ENCODE measurements around the gene FLNB. TPM values are rescaled to one million over a fixed set of nuclear protein-coding genes. Genes with fewer than 3 reads are reported as not detected.

The FLNB gene
- total RNA-seq, 1 donor from 2014 or later = 42.2 TPM

- intact Hi-C loops (cut with micrococcal nuclease) = loop anchor here (1.0 kb wide), 1 partner anchor 10 kb away; no protein-coding TSS in a partner anchor
Measured at GRCh38 chr3:58009026-58009748, 965 bp downstream of the FLNB start.

GRCh38 chr3:58009749-58010535 lies 1.7 kb downstream of the FLNB start:
- intact Hi-C loops (cut with micrococcal nuclease) = loop anchor here (1.0 kb wide), 1 partner anchor 9 kb away; no protein-coding TSS in a partner anchor

DNA sequence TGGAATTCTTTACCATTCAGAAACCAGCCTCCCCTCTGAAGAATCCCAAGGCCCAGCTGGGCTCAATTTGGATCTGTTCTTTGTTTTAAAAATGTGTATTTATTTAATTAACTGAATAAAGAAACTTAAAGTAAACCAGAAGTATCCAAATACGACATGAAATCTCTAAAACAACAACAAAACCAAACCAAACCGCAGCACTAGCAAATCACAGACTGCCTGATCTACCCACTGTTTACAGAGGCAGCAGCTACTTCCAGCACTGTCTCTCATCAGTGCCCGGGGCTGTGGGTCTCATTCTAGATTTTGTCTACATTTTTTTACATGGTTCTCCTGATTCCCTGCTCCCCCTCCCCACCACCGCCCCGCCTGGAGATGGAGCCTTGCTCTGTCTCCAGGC lies 2.3 kb downstream of the FLNB start:
- intact Hi-C loops (cut with micrococcal nuclease) = no loop called here

DNA sequence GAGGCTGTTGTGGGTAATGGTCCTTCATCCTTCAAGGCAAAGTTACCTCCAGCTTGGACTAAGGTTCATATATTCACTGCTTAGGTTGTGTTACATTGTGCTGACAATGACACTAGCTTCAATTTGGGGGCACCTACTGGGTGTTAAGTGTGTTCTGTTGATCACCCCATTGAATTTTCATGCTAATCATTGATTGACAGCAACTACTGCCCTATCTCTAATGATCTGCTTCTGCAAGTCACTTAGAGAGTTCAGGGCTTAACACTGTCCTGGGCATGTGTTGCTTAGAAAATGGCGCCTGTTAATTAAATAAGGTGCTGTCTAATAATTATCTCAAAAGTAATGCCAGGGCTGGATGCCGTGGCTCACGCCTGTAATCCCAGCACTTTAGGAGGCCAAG lies 3.4 kb downstream of the FLNB start:
- intact Hi-C loops (cut with micrococcal nuclease) = no loop called here

DNA sequence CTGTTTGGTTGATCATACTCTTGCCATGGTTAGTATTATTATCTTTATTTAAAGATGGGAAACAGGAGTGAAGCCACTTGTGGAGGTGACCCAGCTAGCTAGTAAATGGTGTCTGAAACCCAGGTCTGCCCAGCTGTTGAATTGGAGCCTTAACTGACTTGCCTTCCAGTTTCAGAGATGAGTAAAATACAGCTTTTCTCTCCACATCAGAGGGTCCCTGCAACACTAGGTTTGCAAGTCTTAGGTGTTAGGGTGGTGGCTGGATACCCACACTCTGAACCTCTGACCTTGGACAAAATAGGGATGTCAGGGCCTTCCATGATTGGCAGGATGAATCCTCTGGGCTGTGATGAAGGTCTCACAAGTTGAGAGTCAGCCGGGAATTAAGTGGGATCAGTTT lies 4.1 kb downstream of the FLNB start:
- intact Hi-C loops (cut with micrococcal nuclease) = no loop called here

GRCh38 chr3:58013099-58013498 lies 4.9 kb downstream of the FLNB start:
- intact Hi-C loops (cut with micrococcal nuclease) = loop anchor here (1.0 kb wide), 1 partner anchor 69 kb away; no protein-coding TSS in a partner anchor

DNA sequence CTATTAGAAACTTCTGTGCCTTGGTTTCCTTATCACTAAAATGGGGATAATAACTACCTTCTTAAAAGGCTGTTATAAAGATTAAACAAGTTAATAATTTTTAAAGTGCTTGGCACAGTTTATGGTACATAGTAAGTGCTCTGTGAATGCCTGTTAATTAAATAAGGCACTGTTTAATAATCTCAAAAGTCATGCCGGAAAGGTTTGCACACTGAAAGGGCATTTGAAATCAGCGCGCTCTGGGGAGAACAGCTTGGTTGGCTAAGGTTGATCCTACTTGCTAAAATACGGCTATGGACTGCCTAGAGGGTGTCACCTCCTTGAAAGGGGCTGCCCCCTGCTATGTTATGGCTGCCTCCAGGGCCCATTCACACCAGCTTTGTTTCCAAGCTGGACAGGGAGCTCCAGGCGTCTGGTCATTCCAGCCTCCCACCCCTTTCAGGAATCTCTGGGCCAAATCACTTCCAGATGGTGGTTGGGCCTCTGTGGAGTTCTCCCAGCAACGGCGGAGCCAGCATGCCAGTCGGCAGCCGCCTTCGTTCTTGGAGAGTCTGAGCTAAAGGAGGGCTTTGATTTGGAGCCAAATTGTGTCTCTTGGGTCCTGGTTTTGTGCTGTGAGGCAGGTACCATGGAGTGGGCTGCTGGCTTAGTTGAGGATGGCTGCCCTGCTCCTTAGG lies 5.9 kb downstream of the FLNB start:
- intact Hi-C loops (cut with micrococcal nuclease) = loop anchor here (1.0 kb wide), 1 partner anchor 68 kb away; no protein-coding TSS in a partner anchor

- intact Hi-C loops (cut with micrococcal nuclease) = no loop called here
Measured at GRCh38 chr3:58015520-58015915, 7.3 kb downstream of the FLNB start.

- intact Hi-C loops (cut with micrococcal nuclease) = no loop called here
Measured at GRCh38 chr3:58016710-58017109, 8.5 kb downstream of the FLNB start.

GRCh38 chr3:58018892-58019742 lies 10.9 kb downstream of the FLNB start:
- intact Hi-C loops (cut with micrococcal nuclease) = loop anchor here (1.0 kb wide), 1 partner anchor 10 kb away; no protein-coding TSS in a partner anchor

DNA sequence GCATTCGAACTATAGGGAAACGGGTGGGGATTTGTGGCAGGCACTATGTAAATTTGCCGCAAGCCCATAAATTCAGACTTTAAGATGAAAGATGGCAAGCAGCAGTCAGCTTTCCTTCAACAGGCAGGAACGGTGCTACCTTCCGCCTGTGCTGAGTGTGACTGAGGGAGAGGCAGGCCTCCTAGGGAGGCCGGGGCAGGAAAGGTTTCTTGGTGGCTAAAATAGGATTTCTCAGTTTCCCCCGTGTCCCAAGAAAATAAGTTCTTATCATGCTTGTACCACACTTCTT lies 12.5 kb downstream of the FLNB start:
- intact Hi-C loops (cut with micrococcal nuclease) = no loop called here

GRCh38 chr3:58021072-58021959 lies 13.1 kb downstream of the FLNB start:
- intact Hi-C loops (cut with micrococcal nuclease) = no loop called here

DNA sequence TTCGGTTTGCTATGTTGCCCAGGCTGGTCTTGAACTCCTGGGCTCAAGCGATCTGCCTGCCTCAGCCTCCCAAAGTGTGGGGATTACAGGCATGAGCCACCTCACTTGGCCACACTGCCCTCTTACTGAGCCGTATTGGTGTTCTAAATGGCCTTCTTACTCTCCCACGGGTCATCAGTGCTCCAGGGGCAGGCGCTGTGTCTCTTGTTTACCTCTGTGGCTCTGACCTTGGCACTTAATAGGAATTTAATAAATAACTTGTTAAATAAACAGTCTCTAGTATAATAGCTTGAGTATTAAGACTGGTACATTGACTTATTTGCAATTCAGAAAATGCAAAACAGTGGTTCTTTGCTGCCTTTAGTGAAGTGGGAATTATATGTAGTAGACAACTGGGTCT lies 13.7 kb downstream of the FLNB start:
- intact Hi-C loops (cut with micrococcal nuclease) = no loop called here

- intact Hi-C loops (cut with micrococcal nuclease) = no loop called here
Measured at GRCh38 chr3:58022490-58022889, 14.3 kb downstream of the FLNB start.

DNA sequence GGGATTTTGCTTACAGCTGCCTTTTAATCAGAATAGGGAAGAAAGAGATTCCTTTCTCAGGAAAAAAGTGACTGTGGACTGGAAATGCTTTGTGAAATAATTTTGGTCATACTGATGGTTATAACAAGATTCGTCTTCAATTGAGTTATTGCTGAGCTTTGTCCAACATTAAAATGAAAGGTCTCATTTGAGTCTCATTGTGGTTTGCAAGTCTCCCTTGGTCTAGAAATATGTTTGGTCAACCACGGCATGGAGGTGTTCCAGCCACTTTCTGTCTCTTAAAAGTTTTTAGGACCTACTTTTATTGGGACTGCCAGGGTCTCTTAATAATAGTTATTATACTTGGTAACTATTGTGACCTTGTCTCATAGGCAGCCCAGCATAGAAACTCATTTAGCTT lies 15.3 kb downstream of the FLNB start:
- intact Hi-C loops (cut with micrococcal nuclease) = no loop called here

DNA sequence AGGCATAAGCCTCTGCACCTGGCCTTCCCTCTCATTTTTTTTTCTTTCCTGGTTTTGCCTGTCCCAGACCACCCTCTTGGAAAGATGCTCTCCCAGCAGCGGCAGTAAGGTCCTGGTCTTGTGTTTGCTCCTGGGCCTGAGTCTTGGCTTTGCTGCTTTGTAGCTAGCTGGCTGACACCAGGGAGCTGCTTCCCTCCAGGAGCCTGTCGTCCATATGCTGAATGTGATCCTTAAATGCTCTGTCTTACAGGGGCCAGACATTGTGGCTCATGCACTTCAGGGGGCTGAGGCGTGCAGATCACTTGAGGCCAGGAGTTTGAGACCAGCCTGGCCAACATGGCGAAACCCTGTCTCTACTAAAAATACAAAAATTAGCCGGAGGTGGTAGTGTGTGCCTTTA lies 17.2 kb downstream of the FLNB start:
- intact Hi-C loops (cut with micrococcal nuclease) = no loop called here

DNA sequence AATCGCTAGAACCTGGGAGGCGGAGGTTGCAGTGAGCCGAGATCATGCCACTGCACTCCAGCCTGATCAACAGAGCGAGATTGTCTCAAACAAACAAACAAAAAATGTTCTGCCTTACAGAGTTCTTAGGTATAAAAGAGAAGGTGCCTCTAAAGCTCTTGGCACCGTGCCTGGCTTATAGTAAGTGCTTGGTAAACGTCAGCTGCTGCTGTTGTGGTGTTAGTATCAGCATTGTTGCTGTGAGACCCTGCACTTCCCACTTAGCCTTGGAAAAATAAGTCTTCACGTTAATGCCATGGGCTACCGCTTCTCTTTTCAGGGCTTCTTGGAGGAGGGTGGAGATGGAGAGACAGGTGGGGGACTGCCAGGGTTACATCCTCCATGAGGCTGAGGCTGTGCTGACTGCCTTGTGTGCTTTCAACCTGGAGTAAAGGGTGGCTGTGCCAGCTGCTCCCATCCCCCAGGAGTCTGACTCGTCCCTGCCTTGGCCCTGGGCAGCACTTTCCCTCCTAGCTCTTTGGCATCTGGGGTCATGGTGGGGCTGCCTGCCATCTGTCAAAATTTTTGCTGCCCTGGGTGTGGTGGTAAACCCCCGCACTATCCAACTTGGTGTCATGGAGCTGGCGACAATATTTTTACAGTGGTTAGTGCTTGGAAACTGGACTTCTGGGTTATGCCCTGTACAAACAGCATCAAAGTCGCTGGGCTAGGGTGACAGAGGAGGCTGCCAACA lies 17.8 kb downstream of the FLNB start:
- intact Hi-C loops (cut with micrococcal nuclease) = no loop called here

DNA sequence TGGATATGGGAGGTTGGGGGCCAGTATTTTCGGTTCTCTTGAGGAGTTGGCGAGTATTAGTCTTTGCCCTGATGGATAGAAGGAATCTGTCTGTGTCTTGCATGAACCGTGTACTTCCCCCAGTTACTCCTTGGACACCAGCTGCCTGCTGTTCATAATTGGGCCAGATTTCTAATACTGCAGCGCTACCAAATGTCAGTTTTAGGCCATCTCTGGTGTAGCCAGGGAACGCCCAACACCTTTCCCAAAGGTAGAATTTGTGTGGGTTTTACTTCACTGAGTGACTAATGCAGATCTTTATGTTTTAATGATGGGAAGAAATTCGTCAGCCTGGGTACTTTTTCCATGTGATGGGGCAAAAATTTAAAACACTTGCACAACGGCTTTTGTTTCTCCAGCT lies 18.4 kb downstream of the FLNB start:
- intact Hi-C loops (cut with micrococcal nuclease) = no loop called here

- intact Hi-C loops (cut with micrococcal nuclease) = no loop called here
Measured at GRCh38 chr3:58027704-58028317, 19.6 kb downstream of the FLNB start.
